Spleen (tissue), 11 donors: Measurements from ENCODE around the gene ANKRD52. TPM values are rescaled to one million over a fixed set of nuclear protein-coding genes. Genes with fewer than 3 reads are reported as not detected.
A peak's percentile ranks its signal among the peaks of the same experiment; 100 is the strongest.

ENCODE experiments used
- DNase-seq: peaks from one replicate; pipeline ENCODE4 v3.0.0-alpha.2; 2020
- H3K27ac ChIP-seq, 8 donors: fragments of 200-600 bp; sonication (generic) in 7 of 8; 1 replicate in 4 of 8; 2 replicates in 4 of 8; pipeline versions ENCODE4 v1.5.0 to v1.8.0; 2016 to 2021; ENCODE audit warnings: inconsistent platforms in 4 of 8, mild to moderate bottlenecking in 4 of 8, moderate library complexity in 1 of 8
- H3K27me3 ChIP-seq, 7 donors: fragments of 200-600 bp; sonication (generic) in 6 of 7; replicated peaks in 1 of 7; 1 replicate in 4 of 7; 2 replicates in 3 of 7; pipeline versions ENCODE4 v1.5.0 to v1.8.0; 2016 to 2021; ENCODE audit warnings: inconsistent platforms in 3 of 7, mild to moderate bottlenecking in 1 of 7
- H3K36me3 ChIP-seq, 6 donors: fragments of 200-600 bp; sonication (generic) in 5 of 6; 1 replicate in 4 of 6; 2 replicates in 2 of 6; pipeline versions ENCODE4 v1.5.0 to v1.8.0; 2016 to 2021; ENCODE audit warnings: inconsistent platforms in 2 of 6
- H3K4me1 ChIP-seq, 6 donors: fragments of 200-600 bp; sonication (generic) in 5 of 6; 1 replicate in 3 of 6; 2 replicates in 3 of 6; pipeline versions ENCODE4 v1.5.0 to v1.8.0; 2016 to 2021; ENCODE audit warnings: inconsistent platforms in 3 of 6
- H3K4me3 ChIP-seq, 8 donors: fragments of 200-600 bp; sonication (generic) in 7 of 8; 1 replicate in 4 of 8; 2 replicates in 4 of 8; pipeline versions ENCODE4 v1.5.0 to v1.8.0; 2016 to 2021; ENCODE audit warnings: inconsistent platforms in 4 of 8, mild to moderate bottlenecking in 4 of 8, moderate library complexity in 2 of 8
- H3K9me3 ChIP-seq, 8 donors: fragments of 200-600 bp; sonication (generic) in 7 of 8; 1 replicate in 4 of 8; 2 replicates in 4 of 8; pipeline versions ENCODE4 v1.5.0 to v1.8.0; 2016 to 2021; ENCODE audit warnings: inconsistent platforms in 4 of 8
- CTCF ChIP-seq, 11 experiments: fragments of 200-600 bp in 7 of 11; fragments of 450-650 bp in 4 of 11; sonication (generic) in 4 of 11; IDR thresholded peaks in 8 of 11; conservative IDR thresholded peaks in 3 of 11; 1 replicate in 7 of 11; 2 replicates in 4 of 11; pipeline versions ENCODE4 v1.4.0 to v1.8.0; 2016 to 2021; ENCODE audit warnings: antibody characterized with exemption in 11 of 11, inconsistent platforms in 4 of 11, mild to moderate bottlenecking in 1 of 11
- POLR2A ChIP-seq, 3 donors: fragments of 450-650 bp; IDR thresholded peaks; one replicate each; pipeline ENCODE4 v1.5.1; 2017; ENCODE audit warnings: antibody characterized with exemption in 3 of 3, mild to moderate bottlenecking in 1 of 3
- POLR2AphosphoS5 ChIP-seq, 3 donors: sonication (generic); formaldehyde crosslinking; IDR thresholded peaks; one replicate each; pipeline ENCODE4 v1.5.1; 2017; ENCODE audit warnings: antibody characterized with exemption in 3 of 3
- WGBS, 5 donors: extraction: QIAGEN DNeasy Blood & Tissue Kit in 3 of 5; methylation state at CpG; one replicate each; pipeline versions ENCODE4 v1.1.5 to v1.1.7; 2013 to 2018; 5-methylcytosine and 5-hydroxymethylcytosine counted together
- intact Hi-C: fragments of 100-400 bp; cut with DNase I; formaldehyde crosslinking; loops from one replicate; pipeline ENCODE4 v1.15.0; 2023; ENCODE audit warnings: low total_unique reads
- polyA plus RNA-seq, 3 donors: library from polyadenylated mRNA; stranded (reverse); fragments of 200-250 nt; gene quantifications; one replicate each; pipeline ENCODE4 v1.2.1, GENCODE V29; 2013
- total RNA-seq, 7 donors: library from RNA; depleted of rRNA in 3 of 7; stranded (reverse); fragments of >200 nt in 3 of 7; fragmentation: NEBNext Ultra II Directional in 4 of 7; extraction: Animal tissue kit (Norgen Biotek cat#: 25700) in 4 of 7; gene quantifications; one replicate each; pipeline versions ENCODE4 v1.1.0 to v1.2.1, GENCODE V29; 2016 to 2021
- donor health status: healthy with polysubstance abuse.
- donor health status: DM: no; HTN: no; CAD: no; lungs with moderate emphysema.
- donor health status: DM: no; HTN: no; CAD: no.
- donor health status: Bipolar disorder and iron deficiency.
- donor health status: healthy.
- donor health status: DM: no; HTN: no; CAD: no.
- donor health status: DM: yes; HTN: yes; CAD: no.

Gene ANKRD52
- total and polyA plus RNA-seq, 10 donors = 2.2 to 35.2 (median 25.5) TPM

GRCh38 chr12:56234746-56235436 lies 23.3 kb downstream of the ANKRD52 start:
- WGBS, 5 donors = 82 to 91% (median 89%) methylated on average over 16 of the region's 16 CpGs

GRCh38 chr12:56231184-56231582 lies 27.0 kb downstream of the ANKRD52 start:
- Histone ChIP-seq H3K4me1 (no peaks in the 10 kb centered on the region), H3K9me3 (no peaks in the 10 kb centered on the region), H3K27me3 (no peaks in the 10 kb centered on the region), H3K4me3 (no peak overlapping the region), H3K36me3 (peaks cover 0 to 36% (median 7%) of the 10 kb centered on the region in 6 donors), H3K27ac (no peak overlapping the region)
- TF ChIP-seq CTCF (IDR thresholded peaks at IDR 0.05 in 8 of 11, conservative IDR thresholded peaks at IDR 0.05 in 3 of 11) = no peak
- no peak for TF ChIP-seq POLR2A (IDR thresholded peaks at IDR 0.05)
- no peak for TF ChIP-seq POLR2AphosphoS5 (IDR thresholded peaks at IDR 0.05)
- intact Hi-C loops = no loop called here
- no peak for DNase-seq
- 74 to 95% (median 92%) methylated on average over 4 to 11 of the region's 11 CpGs for WGBS, 5 donors

More at GRCh38 chr12:56234746-56235436, 23.3 kb downstream of the ANKRD52 start:
- H3K4me1 ChIP-seq = no peaks in the 10 kb centered on the region
- no peak for DNase-seq
- no peak overlapping the region for H3K27ac ChIP-seq
- intact Hi-C loops = no loop called here
- no peaks in the 10 kb centered on the region for H3K9me3 ChIP-seq
- no peaks in the 10 kb centered on the region for H3K27me3 ChIP-seq
- no peak for TF ChIP-seq POLR2A (IDR thresholded peaks at IDR 0.05)
- peak in 1 of 3 donors; percentile 29 for TF ChIP-seq POLR2AphosphoS5 (IDR thresholded peaks at IDR 0.05)
- no peak for TF ChIP-seq CTCF (IDR thresholded peaks at IDR 0.05 in 8 of 11, conservative IDR thresholded peaks at IDR 0.05 in 3 of 11)
- peaks cover 0 to 42% (median 15%) of the 10 kb centered on the region in 6 donors for H3K36me3 ChIP-seq
- no peak overlapping the region for H3K4me3 ChIP-seq

- 74 to 88% (median 84%) methylated on average over 6 to 8 of the region's 8 CpGs for WGBS, 5 donors
- Histone ChIP-seq H3K4me3 (no peak overlapping the region), H3K27ac (no peak overlapping the region), H3K36me3 (peaks cover 0 to 37% (median 7%) of the 10 kb centered on the region in 6 donors), H3K27me3 (no peaks in the 10 kb centered on the region), H3K4me1 (peaks cover 0 to 4% (median under 1%) of the 10 kb centered on the region in 6 donors), H3K9me3 (no peaks in the 10 kb centered on the region)
- intact Hi-C loops = no loop called here
- no peak for TF ChIP-seq POLR2A (IDR thresholded peaks at IDR 0.05)
- no peak for TF ChIP-seq POLR2AphosphoS5 (IDR thresholded peaks at IDR 0.05)
- TF ChIP-seq CTCF (IDR thresholded peaks at IDR 0.05 in 8 of 11, conservative IDR thresholded peaks at IDR 0.05 in 3 of 11) = no peak
- no peak for DNase-seq
Observed at GRCh38 chr12:56230432-56231183, 27.6 kb downstream of the ANKRD52 start.

GRCh38 chr12:56229916-56230431 lies 28.2 kb downstream of the ANKRD52 start, which contains the start of gene SLC39A5:
Gene SLC39A5 (plus strand): TSS chr12:56230051. CDS start chr12:56231275, 1,224 bp downstream.
- Histone ChIP-seq H3K36me3 (peaks cover 0 to 38% (median 7%) of the 10 kb centered on the region in 6 donors), H3K4me3 (no peak within 1 kb of the TSS), H3K4me1 (peaks cover 2 to 10% (median 5%) of the 10 kb centered on the region in 6 donors), H3K9me3 (no peaks in the 10 kb centered on the region), H3K27me3 (no peaks in the 10 kb centered on the region), H3K27ac (no peak within 1 kb of the TSS)
- 64 to 71% (median 66%) methylated on average over 4 of the region's 4 CpGs for WGBS, 5 donors
- TF ChIP-seq POLR2A (IDR thresholded peaks at IDR 0.05) (no peak), CTCF (IDR thresholded peaks at IDR 0.05 in 8 of 11, conservative IDR thresholded peaks at IDR 0.05 in 3 of 11) (no peak), POLR2AphosphoS5 (IDR thresholded peaks at IDR 0.05) (no peak)
- intact Hi-C loops = no loop called here
- no peak for DNase-seq
